Thyroid gland (tissue), 4 donors: Measurements from ENCODE around the gene PLD4.

Source experiments
- POLR2A ChIP-seq, 2 donors: fragments of 450-650 bp; IDR thresholded peaks; one replicate each; pipeline ENCODE4 v1.6.1; 2017; ENCODE audit warnings: antibody characterized with exemption in 2 of 2, mild to moderate bottlenecking in 2 of 2, moderate library complexity in 1 of 2
- TF ChIP-seq, protein P1 (sequence below), 6 experiments: fragments of 200-600 bp in 3 of 6; fragments of 450-650 bp in 3 of 6; sonication (generic) in 3 of 6; IDR thresholded peaks; one replicate each; pipeline ENCODE4 v1.5.1; 2016 to 2019; ENCODE audit warnings: antibody characterized with exemption in 6 of 6, mild to moderate bottlenecking in 2 of 6, inconsistent platforms in 1 of 6, moderate library complexity in 1 of 6

DNA sequence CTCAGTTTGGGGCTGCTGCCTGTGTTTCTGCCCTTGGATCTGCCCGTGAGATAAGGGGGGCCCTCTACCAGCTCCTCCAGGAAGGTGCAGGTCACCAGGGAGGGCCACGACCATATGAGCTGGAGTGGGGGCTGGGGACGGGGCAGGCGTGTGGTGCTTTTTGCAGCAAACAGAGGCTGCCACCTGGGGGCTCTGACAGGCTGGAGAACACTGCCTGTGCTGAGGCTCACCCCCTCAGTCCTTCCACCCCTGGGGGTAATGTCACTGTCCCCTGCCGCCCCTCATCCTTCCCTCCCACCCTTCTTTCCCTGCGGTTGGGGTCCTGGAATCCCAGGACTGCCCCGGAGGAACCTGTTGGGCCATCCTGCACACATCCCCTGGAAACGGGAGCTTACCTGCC lies 3.2 kb downstream of the PLD4 start:
- TF ChIP-seq, protein P1, sequence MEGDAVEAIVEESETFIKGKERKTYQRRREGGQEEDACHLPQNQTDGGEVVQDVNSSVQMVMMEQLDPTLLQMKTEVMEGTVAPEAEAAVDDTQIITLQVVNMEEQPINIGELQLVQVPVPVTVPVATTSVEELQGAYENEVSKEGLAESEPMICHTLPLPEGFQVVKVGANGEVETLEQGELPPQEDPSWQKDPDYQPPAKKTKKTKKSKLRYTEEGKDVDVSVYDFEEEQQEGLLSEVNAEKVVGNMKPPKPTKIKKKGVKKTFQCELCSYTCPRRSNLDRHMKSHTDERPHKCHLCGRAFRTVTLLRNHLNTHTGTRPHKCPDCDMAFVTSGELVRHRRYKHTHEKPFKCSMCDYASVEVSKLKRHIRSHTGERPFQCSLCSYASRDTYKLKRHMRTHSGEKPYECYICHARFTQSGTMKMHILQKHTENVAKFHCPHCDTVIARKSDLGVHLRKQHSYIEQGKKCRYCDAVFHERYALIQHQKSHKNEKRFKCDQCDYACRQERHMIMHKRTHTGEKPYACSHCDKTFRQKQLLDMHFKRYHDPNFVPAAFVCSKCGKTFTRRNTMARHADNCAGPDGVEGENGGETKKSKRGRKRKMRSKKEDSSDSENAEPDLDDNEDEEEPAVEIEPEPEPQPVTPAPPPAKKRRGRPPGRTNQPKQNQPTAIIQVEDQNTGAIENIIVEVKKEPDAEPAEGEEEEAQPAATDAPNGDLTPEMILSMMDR (IDR thresholded peaks at IDR 0.05): no peak
- TF ChIP-seq POLR2A (IDR thresholded peaks at IDR 0.05): no peak
